ENCODE data around the gene SYNPO2.

- no peak for TF ChIP-seq USF2 (IDR thresholded peaks at IDR 0.05; ENCODE audit: low read length)
- no peak for TF ChIP-seq CTCF (IDR thresholded peaks at IDR 0.05; ENCODE audit: control extremely low read depth in 1 of 3, insufficient read depth in 1 of 3, low read depth in 1 of 3, low read length in 3 of 3)
- TF ChIP-seq TBP (IDR thresholded peaks at IDR 0.05; ENCODE audit: low read depth, low read length): no peak
- TF ChIP-seq CEBPB (IDR thresholded peaks at IDR 0.05; ENCODE audit: low read depth, low read length): no peak
- no peak for TF ChIP-seq PHF8 (conservative IDR thresholded peaks at IDR 0.05; ENCODE audit: low read depth, low read length)
- TF ChIP-seq TAF1 (IDR thresholded peaks at IDR 0.05; ENCODE audit: low read depth, low read length): no peak
- no peak for TF ChIP-seq JUND (IDR thresholded peaks at IDR 0.05; ENCODE audit: low read length)
- TF ChIP-seq CREB1 (IDR thresholded peaks at IDR 0.05): no peak
- no peak for TF ChIP-seq ZNF274 (IDR thresholded peaks at IDR 0.05; ENCODE audit: borderline replicate concordance, extremely low read depth, low read length)
- no peak for TF ChIP-seq TEAD4 (IDR thresholded peaks at IDR 0.05; ENCODE audit: low read depth, low read length)
- TF ChIP-seq POLR2A (IDR thresholded peaks at IDR 0.05; ENCODE audit: control extremely low read depth in 1 of 2, low read depth in 2 of 2, low read length in 2 of 2): no peak
- TF ChIP-seq EP300 (IDR thresholded peaks at IDR 0.05; ENCODE audit: borderline replicate concordance in 1 of 2, low read depth in 2 of 2, low read length in 2 of 2): no peak
- TF ChIP-seq YY1 (IDR thresholded peaks at IDR 0.05; ENCODE audit: low read depth, low read length): no peak
- TF ChIP-seq RAD21 (IDR thresholded peaks at IDR 0.05 in 1 of 2, conservative IDR thresholded peaks at IDR 0.05 in 1 of 2; ENCODE audit: low read depth in 2 of 2, low read length in 2 of 2): no peak
Observed at GRCh38 chr4:119028296-119028695, 139.6 kb downstream of the SYNPO2 start.

Measured in H1 (cell line).